Activated T-cell treated with anti-CD3 and anti-CD28 coated beads, Interleukin-2, amount 50 U/mL, for 1 hour (primary cell): ENCODE data around the gene PWWP2B.

Source experiments
- DNase-seq: peaks from one replicate; pipeline ENCODE4 v3.0.0-alpha.2; 2020

Gene PWWP2B

GRCh38 chr10:132449811-132450181 lies 52.8 kb downstream of the PWWP2B start:
- no peak for DNase-seq

- DNase-seq = no peak
Measured at GRCh38 chr10:132450466-132450824, 53.4 kb downstream of the PWWP2B start.

GRCh38 chr10:132450825-132451505 lies 54.0 kb downstream of the PWWP2B start:
- no peak for DNase-seq

- DNase-seq = no peak
Measured at GRCh38 chr10:132451506-132452215, 54.7 kb downstream of the PWWP2B start.

- DNase-seq = peak; percentile 52
Measured at GRCh38 chr10:132452216-132452650, 55.2 kb downstream of the PWWP2B start.

GRCh38 chr10:132452651-132453469 lies 55.9 kb downstream of the PWWP2B start:
- peak; percentile 95 for DNase-seq

- DNase-seq = no peak
Measured at GRCh38 chr10:132453470-132453861, 56.5 kb downstream of the PWWP2B start.

GRCh38 chr10:132454296-132455198 lies 57.5 kb downstream of the PWWP2B start:
- DNase-seq = no peak

- no peak for DNase-seq
Measured at GRCh38 chr10:132455441-132455971, 58.5 kb downstream of the PWWP2B start.

- no peak for DNase-seq
Measured at GRCh38 chr10:132455986-132456847, 59.2 kb downstream of the PWWP2B start.

GRCh38 chr10:132456881-132457280 lies 59.9 kb downstream of the PWWP2B start:
- no peak for DNase-seq

- peak; percentile 40 for DNase-seq
Measured at GRCh38 chr10:132457328-132458070, 60.5 kb downstream of the PWWP2B start.

GRCh38 chr10:132458071-132458585 lies 61.1 kb downstream of the PWWP2B start:
- no peak for DNase-seq

- peak; percentile 80 for DNase-seq
Measured at GRCh38 chr10:132458586-132459300, 61.7 kb downstream of the PWWP2B start.

GRCh38 chr10:132459301-132460003 lies 62.5 kb downstream of the PWWP2B start:
- DNase-seq = peak; percentile 12

GRCh38 chr10:132460071-132460470 lies 63.1 kb downstream of the PWWP2B start:
- no peak for DNase-seq

GRCh38 chr10:132460691-132461090 lies 63.7 kb downstream of the PWWP2B start:
- DNase-seq = no peak

- no peak for DNase-seq
Measured at GRCh38 chr10:132461103-132461682, 64.2 kb downstream of the PWWP2B start.
